Loucy (cell line): ENCODE data around the gene CDH22.

ENCODE experiments used
- H2AFZ ChIP-seq: fragments of 200-600 bp; sonication (generic); 2 replicates; pipeline ENCODE4 v1.6.0; 2016; ENCODE audit warnings: antibody characterized with exemption, mild to moderate bottlenecking, low read length, moderate library complexity
- H3F3A ChIP-seq: fragments of 200-600 bp; 2 replicates; pipeline ENCODE4 v1.6.0; 2016; ENCODE audit warnings: antibody characterized with exemption, low read depth, mild to moderate bottlenecking
- H3K27me3 ChIP-seq: fragments of 200-600 bp; sonication (generic); 2 replicates; pipeline ENCODE4 v1.6.1; 2014; ENCODE audit warnings: low read length, mild to moderate bottlenecking; ENCODE audit not compliant: insufficient read depth, poor library complexity, severe bottlenecking
- H3K36me3 ChIP-seq: fragments of 200-600 bp; sonication (generic); 2 replicates; pipeline ENCODE4 v1.6.1; 2016; ENCODE audit warnings: low read length; ENCODE audit not compliant: insufficient read depth
- H3K4me1 ChIP-seq: fragments of 200-600 bp; sonication (generic); 2 replicates; pipeline ENCODE4 v1.5.1; 2014; ENCODE audit warnings: low read length, mild to moderate bottlenecking; ENCODE audit not compliant: insufficient read depth, poor library complexity, severe bottlenecking
- H3K4me2 ChIP-seq: fragments of 200-600 bp; sonication (generic); 2 replicates; pipeline ENCODE4 v1.6.0; 2014; ENCODE audit warnings: antibody characterized with exemption, low read length, low read depth, mild to moderate bottlenecking; ENCODE audit not compliant: poor library complexity, severe bottlenecking
- H3K4me3 ChIP-seq: fragments of 200-600 bp; sonication (generic); 2 replicates; pipeline ENCODE4 v1.5.1; 2014; ENCODE audit warnings: low read length, mild to moderate bottlenecking, mixed read lengths; ENCODE audit not compliant: poor library complexity, severe bottlenecking
- H3K79me2 ChIP-seq: fragments of 200-600 bp; sonication (generic); 2 replicates; pipeline ENCODE4 v1.6.1; 2014; ENCODE audit warnings: low read length; ENCODE audit not compliant: insufficient read depth
- H3K9ac ChIP-seq: fragments of 200-600 bp; sonication (generic); 2 replicates; pipeline ENCODE4 v1.6.0; 2014; ENCODE audit warnings: mild to moderate bottlenecking, low read depth, low read length, moderate library complexity; ENCODE audit not compliant: poor library complexity, severe bottlenecking
- H3K9me2 ChIP-seq: fragments of 200-600 bp; sonication (generic); replicated peaks from 2 replicates; pipeline ENCODE4 v1.6.1; 2016; ENCODE audit warnings: low read depth, low read length, mixed read lengths
- H3K9me3 ChIP-seq: fragments of 200-600 bp; sonication (generic); 2 replicates; pipeline ENCODE4 v1.6.1; 2014; ENCODE audit warnings: mild to moderate bottlenecking, antibody characterized with exemption, low read length, low read depth; ENCODE audit not compliant: insufficient read depth
- H4K20me1 ChIP-seq: fragments of 200-600 bp; sonication (generic); 2 replicates; pipeline ENCODE4 v1.6.0; 2014; ENCODE audit warnings: antibody characterized with exemption, low read length, mild to moderate bottlenecking; ENCODE audit not compliant: insufficient read depth, poor library complexity, severe bottlenecking
- EZH2phosphoT487 ChIP-seq: fragments of 200-600 bp; IDR thresholded peaks from 2 replicates; pipeline ENCODE4 v1.6.1; 2018; ENCODE audit warnings: antibody characterized with exemption, mild to moderate bottlenecking, moderate library complexity, borderline replicate concordance
- TF ChIP-seq, protein P1 (sequence below): fragments of 200-600 bp; sonication (generic); conservative IDR thresholded peaks from 2 replicates; pipeline ENCODE4 v1.5.1; 2014; ENCODE audit warnings: mild to moderate bottlenecking, antibody characterized with exemption, low read length

Gene CDH22

DNA sequence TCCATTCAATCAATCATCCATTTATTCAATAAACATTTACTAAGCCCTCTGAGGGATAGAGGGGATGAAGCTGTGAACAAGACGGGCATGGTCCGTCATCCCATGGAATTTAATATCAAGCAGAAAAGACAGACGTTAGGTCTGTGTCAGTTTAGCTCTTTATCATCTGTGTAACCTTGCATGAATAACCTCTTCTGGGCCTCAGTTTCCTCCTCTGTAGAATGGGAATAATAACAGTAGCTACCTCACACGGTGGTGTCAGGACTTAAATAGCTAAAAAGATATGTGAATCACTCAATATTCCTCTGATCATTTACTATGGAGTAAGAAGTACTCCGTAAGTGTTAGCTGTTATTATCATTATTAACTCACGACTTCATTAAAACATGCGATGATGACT, 21.3 kb downstream of the CDH22 start:
- no peaks in the 10 kb centered on the region for H3K79me2 ChIP-seq
- H3K27me3 ChIP-seq, result no peaks in the 10 kb centered on the region
- no peaks in the 10 kb centered on the region for H3K9me3 ChIP-seq
- no peak overlapping the region for H3K9ac ChIP-seq
- no peak overlapping the region for H3K4me2 ChIP-seq
- H3K4me3 ChIP-seq, result no peak overlapping the region
- no peaks in the 10 kb centered on the region for H3K9me2 ChIP-seq
- no peaks in the 10 kb centered on the region for H3K4me1 ChIP-seq
- TF ChIP-seq EZH2phosphoT487, result no peak
- TF ChIP-seq, protein P1, sequence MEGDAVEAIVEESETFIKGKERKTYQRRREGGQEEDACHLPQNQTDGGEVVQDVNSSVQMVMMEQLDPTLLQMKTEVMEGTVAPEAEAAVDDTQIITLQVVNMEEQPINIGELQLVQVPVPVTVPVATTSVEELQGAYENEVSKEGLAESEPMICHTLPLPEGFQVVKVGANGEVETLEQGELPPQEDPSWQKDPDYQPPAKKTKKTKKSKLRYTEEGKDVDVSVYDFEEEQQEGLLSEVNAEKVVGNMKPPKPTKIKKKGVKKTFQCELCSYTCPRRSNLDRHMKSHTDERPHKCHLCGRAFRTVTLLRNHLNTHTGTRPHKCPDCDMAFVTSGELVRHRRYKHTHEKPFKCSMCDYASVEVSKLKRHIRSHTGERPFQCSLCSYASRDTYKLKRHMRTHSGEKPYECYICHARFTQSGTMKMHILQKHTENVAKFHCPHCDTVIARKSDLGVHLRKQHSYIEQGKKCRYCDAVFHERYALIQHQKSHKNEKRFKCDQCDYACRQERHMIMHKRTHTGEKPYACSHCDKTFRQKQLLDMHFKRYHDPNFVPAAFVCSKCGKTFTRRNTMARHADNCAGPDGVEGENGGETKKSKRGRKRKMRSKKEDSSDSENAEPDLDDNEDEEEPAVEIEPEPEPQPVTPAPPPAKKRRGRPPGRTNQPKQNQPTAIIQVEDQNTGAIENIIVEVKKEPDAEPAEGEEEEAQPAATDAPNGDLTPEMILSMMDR, result no peak
- H4K20me1 ChIP-seq, result no peaks in the 10 kb centered on the region
- no peaks in the 10 kb centered on the region for H3K36me3 ChIP-seq
- no peak overlapping the region for H2AFZ ChIP-seq
- H3F3A ChIP-seq, result no peaks in the 10 kb centered on the region

- Histone ChIP-seq H2AFZ (no peak overlapping the region), H3K27me3 (no peaks in the 10 kb centered on the region), H3K36me3 (no peaks in the 10 kb centered on the region)
Measured at GRCh38 chr20:46286382-46286781, 21.9 kb downstream of the CDH22 start.

DNA sequence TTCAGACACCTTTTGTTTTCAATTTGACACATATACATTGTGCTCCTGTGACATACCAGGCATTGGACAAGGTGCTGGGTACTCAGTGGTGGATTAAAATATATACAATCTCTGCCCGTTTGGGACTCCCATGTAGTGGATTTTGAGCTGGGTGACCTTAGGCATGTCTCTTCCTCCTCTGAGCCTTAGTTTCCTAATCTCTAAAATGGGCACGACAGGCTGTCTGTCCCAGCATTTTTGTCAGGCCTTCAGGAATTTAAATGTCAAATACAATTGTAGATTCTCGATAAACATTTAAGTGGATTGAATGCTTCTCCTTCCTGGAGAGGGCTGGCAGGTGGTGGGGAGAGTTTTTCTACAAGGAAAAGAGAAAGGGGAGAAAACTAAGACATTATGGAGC, 22.6 kb downstream of the CDH22 start:
- no peaks in the 10 kb centered on the region for H3K36me3 ChIP-seq
- H3K4me3 ChIP-seq, result no peak overlapping the region
- no peaks in the 10 kb centered on the region for H3K79me2 ChIP-seq
- H3K4me2 ChIP-seq, result no peak overlapping the region
- H3K27me3 ChIP-seq, result no peaks in the 10 kb centered on the region
- H3K9me3 ChIP-seq, result no peaks in the 10 kb centered on the region
- no peaks in the 10 kb centered on the region for H3F3A ChIP-seq
- no peak overlapping the region for H3K9ac ChIP-seq
- H4K20me1 ChIP-seq, result no peaks in the 10 kb centered on the region
- H3K4me1 ChIP-seq, result no peaks in the 10 kb centered on the region
- H2AFZ ChIP-seq, result no peak overlapping the region
- TF ChIP-seq, protein P1, result no peak
- no peak for TF ChIP-seq EZH2phosphoT487
- no peaks in the 10 kb centered on the region for H3K9me2 ChIP-seq

More at GRCh38 chr20:46286382-46286781, 21.9 kb downstream of the CDH22 start:
- H3K4me3 ChIP-seq, result no peak overlapping the region
- H3K4me1 ChIP-seq, result no peaks in the 10 kb centered on the region
- H3K9me2 ChIP-seq, result no peaks in the 10 kb centered on the region
- no peaks in the 10 kb centered on the region for H3K79me2 ChIP-seq
- H3K9me3 ChIP-seq, result no peaks in the 10 kb centered on the region
- TF ChIP-seq EZH2phosphoT487, result no peak
- H3K4me2 ChIP-seq, result no peak overlapping the region
- no peaks in the 10 kb centered on the region for H3F3A ChIP-seq
- no peak overlapping the region for H3K9ac ChIP-seq
- H4K20me1 ChIP-seq, result no peaks in the 10 kb centered on the region

- H3K27me3 ChIP-seq, result no peaks in the 10 kb centered on the region
- no peak for TF ChIP-seq EZH2phosphoT487
- TF ChIP-seq, protein P1, result no peak
- H3K79me2 ChIP-seq, result no peaks in the 10 kb centered on the region
- no peak overlapping the region for H3K4me3 ChIP-seq
- H3F3A ChIP-seq, result no peaks in the 10 kb centered on the region
- no peaks in the 10 kb centered on the region for H3K9me3 ChIP-seq
- H3K9me2 ChIP-seq, result no peaks in the 10 kb centered on the region
- no peaks in the 10 kb centered on the region for H3K4me1 ChIP-seq
- H3K9ac ChIP-seq, result no peak overlapping the region
- no peaks in the 10 kb centered on the region for H4K20me1 ChIP-seq
- no peak overlapping the region for H2AFZ ChIP-seq
- H3K4me2 ChIP-seq, result no peak overlapping the region
- no peaks in the 10 kb centered on the region for H3K36me3 ChIP-seq
Measured at GRCh38 chr20:46285072-46285471, 23.2 kb downstream of the CDH22 start.
